Lung (tissue), 12 donors: ENCODE results near the gene ZNF79. TPM values are rescaled to one million over a fixed set of nuclear protein-coding genes. Genes with fewer than 3 reads are reported as not detected.

Experiments
- ATAC-seq: fragments of 200-7000 bp; cut with Tn5 transposase; one replicate; pipeline ENCODE4 v1.9.1; 2020; ENCODE audit warnings: moderate number of reproducible peaks; ENCODE audit not compliant: insufficient read depth, low FRiP score
- DNase-seq, 3 donors: peaks; one replicate each; pipeline ENCODE4 v3.0.0-alpha.2; 2013 to 2017
- H3K27ac ChIP-seq, 2 donors: one replicate each; pipeline ENCODE4 v1.5.1; 2013; ENCODE audit warnings: mild to moderate bottlenecking in 2 of 2, moderate library complexity in 2 of 2, control low read depth in 1 of 2, inconsistent platforms in 1 of 2, low read depth in 1 of 2, low read length in 1 of 2
- H3K27me3 ChIP-seq, 3 donors: one replicate each; pipeline ENCODE4 v1.5.1; 2013; ENCODE audit warnings: low read length in 2 of 3; ENCODE audit not compliant: control insufficient read depth in 3 of 3, insufficient read depth in 3 of 3
- H3K36me3 ChIP-seq, 4 donors: one replicate each; pipeline ENCODE4 v1.5.1; 2013; ENCODE audit warnings: low read length in 4 of 4, mild to moderate bottlenecking in 1 of 4, moderate library complexity in 1 of 4; ENCODE audit not compliant: control insufficient read depth in 4 of 4, insufficient read depth in 4 of 4
- H3K4me1 ChIP-seq, 5 donors: one replicate each; pipeline ENCODE4 v1.5.1; 2013; ENCODE audit warnings: low read length in 5 of 5, mild to moderate bottlenecking in 2 of 5, moderate library complexity in 1 of 5; ENCODE audit not compliant: control insufficient read depth in 5 of 5, insufficient read depth in 5 of 5
- H3K4me3 ChIP-seq: one replicate; pipeline ENCODE4 v1.5.1; 2013; ENCODE audit warnings: mild to moderate bottlenecking, control low read depth, moderate library complexity
- H3K9ac ChIP-seq, 2 donors: one replicate each; pipeline ENCODE4 v1.5.1; 2013; ENCODE audit warnings: low read length in 2 of 2, control low read depth in 1 of 2; ENCODE audit not compliant: insufficient read depth in 1 of 2
- H3K9me3 ChIP-seq, 4 donors: one replicate each; pipeline ENCODE4 v1.5.1; 2013; ENCODE audit warnings: low read length in 3 of 4, mild to moderate bottlenecking in 1 of 4, moderate library complexity in 1 of 4; ENCODE audit not compliant: control insufficient read depth in 4 of 4, insufficient read depth in 3 of 4
- CTCF ChIP-seq: IDR thresholded peaks from 2 replicates; pipeline ENCODE4 v1.5.1; 2012; ENCODE audit warnings: mild to moderate bottlenecking; ENCODE audit errors: control extremely low read depth, extremely low read depth
- WGBS, 2 donors: extraction: QIAGEN DNeasy Blood & Tissue Kit; methylation state at CpG; one replicate each; pipeline ENCODE4 v1.1.7; 2013; 5-methylcytosine and 5-hydroxymethylcytosine counted together
- polyA plus RNA-seq, 2 donors: library from polyadenylated mRNA; stranded (reverse); fragments of 200-250 nt; gene quantifications; one replicate each; pipeline ENCODE4 v1.2.1, GENCODE V29; 2013
- total RNA-seq, 2 donors: library from RNA; depleted of rRNA in 1 of 2; stranded (reverse); fragments of >200 nt in 1 of 2; gene quantifications; one replicate each; pipeline ENCODE4 v1.2.1, GENCODE V29; 2014 to 2021
- donor health status: control.
- donor health status: control.
- donor health status: Bipolar disorder and iron deficiency.
- donor health status: healthy.
- donor health status: DM: yes; HTN: yes; CAD: no.

The ZNF79 gene
- total and polyA plus RNA-seq, 4 donors = 3.1 to 9.3 (median 5.9) TPM

- 89 to 93% methylated on average over 17 of the region's 17 CpGs for WGBS, 2 donors
- no peak for TF ChIP-seq CTCF
- no peaks in the 10 kb centered on the region for H3K4me1 ChIP-seq
- H3K27me3 ChIP-seq = no peaks in the 10 kb centered on the region
- peaks cover 16 to 27% (median 24%) of the 10 kb centered on the region in 4 donors for H3K36me3 ChIP-seq
- H3K4me3 ChIP-seq = no peak overlapping the region
- DNase-seq (no peak), ATAC-seq (no peak)
- no peak overlapping the region for H3K9ac ChIP-seq
- no peaks in the 10 kb centered on the region for H3K9me3 ChIP-seq
- H3K27ac ChIP-seq = no peak overlapping the region
These were observed 55.4 kb downstream of the ZNF79 start for GRCh38 chr9:127479507-127480081.

GRCh38 chr9:127482662-127483061 lies 58.5 kb downstream of the ZNF79 start:
- no peak for TF ChIP-seq CTCF
- WGBS, 2 donors = 97 to 98% methylated on average over 9 of the region's 9 CpGs
- no peak overlapping the region for H3K4me3 ChIP-seq
- no peak for ATAC-seq
- H3K27ac ChIP-seq = no peak overlapping the region
- DNase-seq = no peak
- H3K4me1 ChIP-seq = no peaks in the 10 kb centered on the region
- no peak overlapping the region for H3K9ac ChIP-seq
- H3K9me3 ChIP-seq = no peaks in the 10 kb centered on the region
- H3K27me3 ChIP-seq = no peaks in the 10 kb centered on the region
- H3K36me3 ChIP-seq = peaks cover 16 to 39% (median 24%) of the 10 kb centered on the region in 4 donors

GRCh38 chr9:127485995-127486394 lies 61.8 kb downstream of the ZNF79 start:
- H3K9me3 ChIP-seq = no peaks in the 10 kb centered on the region
- no peaks in the 10 kb centered on the region for H3K4me1 ChIP-seq
- H3K9ac ChIP-seq = no peak overlapping the region
- TF ChIP-seq CTCF = no peak
- peaks cover 0 to 38% (median 13%) of the 10 kb centered on the region in 4 donors for H3K36me3 ChIP-seq
- WGBS, 2 donors = 91 to 97% methylated on average over 11 of the region's 11 CpGs
- ATAC-seq (no peak), DNase-seq (no peak)
- H3K4me3 ChIP-seq = no peak overlapping the region
- no peak overlapping the region for H3K27ac ChIP-seq
- H3K27me3 ChIP-seq = no peaks in the 10 kb centered on the region

- Histone ChIP-seq H3K27ac (no peak overlapping the region), H3K9ac (no peak overlapping the region), H3K9me3 (no peaks in the 10 kb centered on the region), H3K4me3 (no peak overlapping the region), H3K36me3 (peaks cover 6 to 55% (median 8%) of the 10 kb centered on the region in 4 donors), H3K27me3 (no peaks in the 10 kb centered on the region), H3K4me1 (no peaks in the 10 kb centered on the region)
- ATAC-seq = no peak
- 83 to 93% methylated on average over 8 of the region's 8 CpGs for WGBS, 2 donors
- TF ChIP-seq CTCF = no peak
- no peak for DNase-seq
These were observed 64.8 kb downstream of the ZNF79 start for GRCh38 chr9:127488946-127489345.
